SK-N-SH (cell line): Measurements from ENCODE around the gene KIRREL1. TPM values are rescaled to one million over a fixed set of nuclear protein-coding genes. Genes with fewer than 3 reads are reported as not detected.

Experiments used
- CTCF ChIA-PET: fragments of 300-600, 350-600 bp; formaldehyde crosslinking; extraction: SDS; loops from one replicate; lab custom pipeline; 2021; lab: Yijun Ruan, JAX
- POLR2A ChIA-PET: fragments of 350-600 bp; sonication (Branson Sonifier 250); formaldehyde crosslinking; extraction: SDS; loops from one replicate; lab custom pipeline; 2020; ENCODE audit warnings: antibody characterized with exemption, inconsistent platforms; lab: Yijun Ruan, JAX
- DNase-seq: peaks from one replicate; pipeline ENCODE4 v3.0.0; 2012
- H2AFZ ChIP-seq: fragments of 200-600 bp; sonication (generic); 2 replicates; pipeline ENCODE4 v1.8.1; 2016; ENCODE audit warnings: antibody characterized with exemption, mild to moderate bottlenecking, low read depth
- H3F3A ChIP-seq: fragments of 200-600 bp; sonication (generic); replicated peaks from 2 replicates; pipeline ENCODE3; 2016; ENCODE audit warnings: antibody characterized with exemption, mild to moderate bottlenecking; ENCODE audit not compliant: insufficient read depth
- H3K27ac ChIP-seq, 2 experiments: fragments of 200-500 bp in 1 of 2; fragments of 200-600 bp in 1 of 2; sonication (Bioruptor generic) in 1 of 2; sonication (generic), shearing (Covaris generic) in 1 of 2; 2 replicates each; pipeline versions ENCODE4 v1.5.1 to v1.6.1; 2014 to 2016; ENCODE audit warnings: low read depth in 2 of 2, inconsistent platforms in 1 of 2, low read length in 1 of 2, mild to moderate bottlenecking in 1 of 2, mixed read lengths in 1 of 2
- H3K27me3 ChIP-seq: fragments of 200-600 bp; sonication (generic), shearing (Covaris generic); 2 replicates; pipeline ENCODE4 v1.6.1; 2016; ENCODE audit warnings: mixed run types; ENCODE audit not compliant: insufficient read depth
- H3K36me3 ChIP-seq, 2 experiments: fragments of 200-500 bp in 1 of 2; fragments of 200-600 bp in 1 of 2; sonication (Bioruptor generic) in 1 of 2; sonication (generic) in 1 of 2; replicated peaks in 1 of 2; 2 replicates each; pipeline versions ENCODE3 to v1.5.1; 2014 to 2016; ENCODE audit warnings: low read length in 1 of 2, mild to moderate bottlenecking in 1 of 2; ENCODE audit not compliant: insufficient read depth in 2 of 2, control insufficient read depth in 1 of 2
- H3K4me1 ChIP-seq, 2 experiments: fragments of 200-500 bp in 1 of 2; fragments of 200-600 bp in 1 of 2; sonication (Bioruptor generic) in 1 of 2; sonication (generic), shearing (Covaris generic) in 1 of 2; 2 replicates each; pipeline versions ENCODE4 v1.5.1 to v1.6.1; 2014 to 2016; ENCODE audit warnings: low read depth in 1 of 2, low read length in 1 of 2, mixed run types in 1 of 2; ENCODE audit not compliant: insufficient read depth in 2 of 2, control insufficient read depth in 1 of 2
- H3K4me2 ChIP-seq: fragments of 200-600 bp; sonication (generic), shearing (Covaris generic); 2 replicates; pipeline ENCODE4 v1.6.1; 2017; ENCODE audit warnings: mixed run types
- H3K4me3 ChIP-seq, 2 experiments: fragments of 200-500 bp in 1 of 2; fragments of 200-600 bp in 1 of 2; sonication (Bioruptor generic) in 1 of 2; sonication (generic), shearing (Covaris generic) in 1 of 2; 2 replicates each; pipeline versions ENCODE4 v1.5.1 to v1.8.1; 2014 to 2016; ENCODE audit warnings: low read depth in 2 of 2, inconsistent platforms in 1 of 2, low read length in 1 of 2, mild to moderate bottlenecking in 1 of 2, mixed read lengths in 1 of 2, moderate library complexity in 1 of 2
- H3K79me2 ChIP-seq: fragments of 200-600 bp; sonication (generic); 2 replicates; pipeline ENCODE4 v1.8.1; 2017; ENCODE audit warnings: mild to moderate bottlenecking; ENCODE audit not compliant: insufficient read depth
- H3K9ac ChIP-seq: fragments of 200-600 bp; sonication (generic); 2 replicates; pipeline ENCODE4 v1.6.1; 2017; ENCODE audit warnings: mixed run types
- H3K9me2 ChIP-seq: fragments of 200-600 bp; sonication (generic); 2 replicates; pipeline ENCODE4 v1.6.1; 2017; ENCODE audit warnings: mixed run types
- H3K9me3 ChIP-seq: fragments of 200-600 bp; sonication (generic); 2 replicates; pipeline ENCODE4 v1.6.1; 2017; ENCODE audit warnings: mixed run types, mild to moderate bottlenecking, moderate library complexity
- H4K20me1 ChIP-seq: fragments of 200-600 bp; sonication (generic); 2 replicates; pipeline ENCODE4 v1.6.1; 2017; ENCODE audit warnings: mild to moderate bottlenecking, mixed run types; ENCODE audit not compliant: insufficient read depth
- CHD2 ChIP-seq: fragments of 150-350 bp; IDR thresholded peaks from 2 replicates; pipeline ENCODE4 v1.6.1; 2018; ENCODE audit warnings: low read length; ENCODE audit not compliant: partially characterized antibody
- ELF1 ChIP-seq: IDR thresholded peaks from 2 replicates; pipeline ENCODE4 v1.4.0; 2012
- GATA2 ChIP-seq: sonication (generic); formaldehyde crosslinking; IDR thresholded peaks from 2 replicates; pipeline ENCODE4 v1.5.0; 2020; ENCODE audit warnings: mild to moderate bottlenecking, missing genetic modification reagents
- MEF2A ChIP-seq: IDR thresholded peaks from 2 replicates; pipeline ENCODE4 v1.4.0; 2012; ENCODE audit warnings: low read depth, borderline replicate concordance
- NRF1 ChIP-seq: IDR thresholded peaks from 2 replicates; pipeline ENCODE4 v1.6.1; 2012; ENCODE audit warnings: low read depth, mild to moderate bottlenecking, low read length
- RAD21 ChIP-seq: IDR thresholded peaks from 2 replicates; pipeline ENCODE4 v1.6.1; 2012; ENCODE audit warnings: mild to moderate bottlenecking, low read length
- REST ChIP-seq: IDR thresholded peaks from 2 replicates; pipeline ENCODE4 v1.6.1; 2012; ENCODE audit warnings: mild to moderate bottlenecking, low read depth, low read length, moderate library complexity
- RFX5 ChIP-seq: IDR thresholded peaks from 2 replicates; pipeline ENCODE4 v1.6.1; 2012; ENCODE audit warnings: mild to moderate bottlenecking, improper control_type of control experiment, low read length
- RXRA ChIP-seq: IDR thresholded peaks from 2 replicates; pipeline ENCODE4 v1.4.0; 2012; ENCODE audit warnings: low read depth, mild to moderate bottlenecking, borderline replicate concordance
- SIN3A ChIP-seq: IDR thresholded peaks from 2 replicates; pipeline ENCODE4 v1.6.1; 2012; ENCODE audit warnings: low read depth, mild to moderate bottlenecking, low read length, moderate library complexity, borderline replicate concordance
- SMC3 ChIP-seq: IDR thresholded peaks from 2 replicates; pipeline ENCODE4 v1.6.1; 2012; ENCODE audit warnings: low read depth, low read length, improper control_type of control experiment
- TAF1 ChIP-seq: IDR thresholded peaks from 2 replicates; pipeline ENCODE4 v1.6.1; 2012; ENCODE audit warnings: low read depth, mild to moderate bottlenecking, low read length, moderate library complexity, borderline replicate concordance
- TCF12 ChIP-seq: IDR thresholded peaks from 2 replicates; pipeline ENCODE4 v1.4.0; 2012
- USF1 ChIP-seq: IDR thresholded peaks from 2 replicates; pipeline ENCODE4 v1.4.0; 2012; ENCODE audit warnings: low read depth, borderline replicate concordance
- YY1 ChIP-seq: IDR thresholded peaks from 2 replicates; pipeline ENCODE4 v1.4.0; 2012; ENCODE audit warnings: low read depth, mild to moderate bottlenecking
- ZBTB33 ChIP-seq: IDR thresholded peaks from 2 replicates; pipeline ENCODE4 v1.4.0; 2012; ENCODE audit warnings: low read depth, borderline replicate concordance
- WGBS: methylation state at CpG from one replicate; pipeline ENCODE4 v1.1.6; 2017; ENCODE audit warnings: low lambda C conversion rate; 5-methylcytosine and 5-hydroxymethylcytosine counted together
- polyA plus RNA-seq, 3 experiments: library from polyadenylated mRNA; depleted of rRNA; stranded (reverse); fragments of >200 nt; gene quantifications; 2 replicates each; pipeline ENCODE4 v1.2.3, GENCODE V29; 2012
- TF ChIP-seq, protein P1 (sequence below): fragments of 200-600 bp; sonication (generic); IDR thresholded peaks from 2 replicates; pipeline ENCODE4 v1.6.1; 2017; ENCODE audit warnings: antibody characterized with exemption, mild to moderate bottlenecking, moderate library complexity
- TF ChIP-seq, protein P2 (sequence below): fragments of 150-350 bp; IDR thresholded peaks from 2 replicates; pipeline ENCODE4 v1.6.1; 2016; ENCODE audit warnings: mild to moderate bottlenecking, low read depth, low read length
- TF ChIP-seq, protein P3 (sequence below): IDR thresholded peaks from 2 replicates; pipeline ENCODE4 v1.4.0; 2012; ENCODE audit warnings: low read depth
- TF ChIP-seq, protein P4 (sequence below): fragments of 150-350 bp; IDR thresholded peaks from 2 replicates; pipeline ENCODE4 v1.6.1; 2017; ENCODE audit warnings: antibody characterized with exemption, low read length, low read depth, borderline replicate concordance

Gene KIRREL1
- polyA plus RNA-seq, 1 of the 3 experiments (the other 2 are of a cell fraction), result 47.8 TPM

DNA sequence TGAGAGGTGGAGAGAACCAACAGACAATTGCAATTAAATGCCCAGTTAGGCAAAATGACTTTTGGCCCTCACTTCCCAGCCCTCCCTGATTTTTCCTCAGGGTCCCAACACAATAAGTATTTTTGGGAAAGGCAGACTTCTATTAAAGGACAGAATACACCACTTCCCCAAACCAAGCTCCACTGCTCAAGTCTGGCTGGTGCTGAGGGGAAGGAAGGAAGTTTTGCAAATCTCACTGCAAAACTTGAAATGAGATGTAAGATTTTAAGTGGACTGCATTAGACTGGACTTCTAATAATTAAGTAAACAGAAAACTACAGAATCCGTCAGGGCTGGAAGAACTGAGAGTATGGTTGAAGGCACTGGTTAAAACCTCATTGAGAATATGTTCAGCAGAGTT, 155.0 kb downstream of the KIRREL1 start:
- ChIA-PET CTCF (no interaction called here), POLR2A (no interaction called here)
- no peaks in the 10 kb centered on the region for H3K9me3 ChIP-seq
- H3K36me3 ChIP-seq, result no peaks in the 10 kb centered on the region
- no peak for DNase-seq
- no peak overlapping the region for H3K4me3 ChIP-seq
- H3K4me2 ChIP-seq, result no peak overlapping the region
- TF ChIP-seq MEF2A (no peak), ZBTB33 (no peak), RAD21 (no peak), NRF1 (no peak), TCF12 (no peak), ELF1 (no peak), SMC3 (no peak), SIN3A (no peak), USF1 (no peak), TAF1 (no peak), REST (no peak), CHD2 (no peak), RXRA (no peak), YY1 (no peak), RFX5 (no peak), GATA2 (no peak)
- TF ChIP-seq, protein P1, sequence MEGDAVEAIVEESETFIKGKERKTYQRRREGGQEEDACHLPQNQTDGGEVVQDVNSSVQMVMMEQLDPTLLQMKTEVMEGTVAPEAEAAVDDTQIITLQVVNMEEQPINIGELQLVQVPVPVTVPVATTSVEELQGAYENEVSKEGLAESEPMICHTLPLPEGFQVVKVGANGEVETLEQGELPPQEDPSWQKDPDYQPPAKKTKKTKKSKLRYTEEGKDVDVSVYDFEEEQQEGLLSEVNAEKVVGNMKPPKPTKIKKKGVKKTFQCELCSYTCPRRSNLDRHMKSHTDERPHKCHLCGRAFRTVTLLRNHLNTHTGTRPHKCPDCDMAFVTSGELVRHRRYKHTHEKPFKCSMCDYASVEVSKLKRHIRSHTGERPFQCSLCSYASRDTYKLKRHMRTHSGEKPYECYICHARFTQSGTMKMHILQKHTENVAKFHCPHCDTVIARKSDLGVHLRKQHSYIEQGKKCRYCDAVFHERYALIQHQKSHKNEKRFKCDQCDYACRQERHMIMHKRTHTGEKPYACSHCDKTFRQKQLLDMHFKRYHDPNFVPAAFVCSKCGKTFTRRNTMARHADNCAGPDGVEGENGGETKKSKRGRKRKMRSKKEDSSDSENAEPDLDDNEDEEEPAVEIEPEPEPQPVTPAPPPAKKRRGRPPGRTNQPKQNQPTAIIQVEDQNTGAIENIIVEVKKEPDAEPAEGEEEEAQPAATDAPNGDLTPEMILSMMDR, result no peak
- TF ChIP-seq, protein P2, sequence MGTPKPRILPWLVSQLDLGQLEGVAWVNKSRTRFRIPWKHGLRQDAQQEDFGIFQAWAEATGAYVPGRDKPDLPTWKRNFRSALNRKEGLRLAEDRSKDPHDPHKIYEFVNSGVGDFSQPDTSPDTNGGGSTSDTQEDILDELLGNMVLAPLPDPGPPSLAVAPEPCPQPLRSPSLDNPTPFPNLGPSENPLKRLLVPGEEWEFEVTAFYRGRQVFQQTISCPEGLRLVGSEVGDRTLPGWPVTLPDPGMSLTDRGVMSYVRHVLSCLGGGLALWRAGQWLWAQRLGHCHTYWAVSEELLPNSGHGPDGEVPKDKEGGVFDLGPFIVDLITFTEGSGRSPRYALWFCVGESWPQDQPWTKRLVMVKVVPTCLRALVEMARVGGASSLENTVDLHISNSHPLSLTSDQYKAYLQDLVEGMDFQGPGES, result no peak
- TF ChIP-seq, protein P3, sequence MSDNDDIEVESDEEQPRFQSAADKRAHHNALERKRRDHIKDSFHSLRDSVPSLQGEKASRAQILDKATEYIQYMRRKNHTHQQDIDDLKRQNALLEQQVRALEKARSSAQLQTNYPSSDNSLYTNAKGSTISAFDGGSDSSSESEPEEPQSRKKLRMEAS, result no peak
- TF ChIP-seq, protein P4, sequence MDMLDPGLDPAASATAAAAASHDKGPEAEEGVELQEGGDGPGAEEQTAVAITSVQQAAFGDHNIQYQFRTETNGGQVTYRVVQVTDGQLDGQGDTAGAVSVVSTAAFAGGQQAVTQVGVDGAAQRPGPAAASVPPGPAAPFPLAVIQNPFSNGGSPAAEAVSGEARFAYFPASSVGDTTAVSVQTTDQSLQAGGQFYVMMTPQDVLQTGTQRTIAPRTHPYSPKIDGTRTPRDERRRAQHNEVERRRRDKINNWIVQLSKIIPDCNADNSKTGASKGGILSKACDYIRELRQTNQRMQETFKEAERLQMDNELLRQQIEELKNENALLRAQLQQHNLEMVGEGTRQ, result no peak
- no peaks in the 10 kb centered on the region for H3K27me3 ChIP-seq
- peaks cover 0 to 8% of the 10 kb centered on the region in 2 experiments; a peak in 2 of 4 replicates for H3K4me1 ChIP-seq
- H2AFZ ChIP-seq, result no peak overlapping the region
- no peak overlapping the region for H3K9ac ChIP-seq
- peaks cover 8% of the 10 kb centered on the region for H3F3A ChIP-seq
- no peaks in the 10 kb centered on the region for H3K9me2 ChIP-seq
- no peaks in the 10 kb centered on the region for H4K20me1 ChIP-seq
- WGBS, result 55% methylated on average over 1 of the region's 1 CpG
- no peak overlapping the region for H3K27ac ChIP-seq
- no peaks in the 10 kb centered on the region for H3K79me2 ChIP-seq
